WTC11 (cell line): ENCODE results near the gene POLR2A. TPM values are rescaled to one million over a fixed set of nuclear protein-coding genes. Genes with fewer than 3 reads are reported as not detected.
A peak's percentile ranks its signal among the peaks of the same experiment; 100 is the strongest.

ENCODE experiments used
- ATAC-seq: fragments of 200-7000 bp; cut with Tn5 transposase; 2 replicates; pipeline ENCODE4 v1.10.0; 2021; ENCODE audit warnings: mild to moderate bottlenecking, moderate library complexity
- CTCF ChIA-PET: fragments of 300-600 bp; sonication (Branson Sonifier 250); formaldehyde crosslinking; loops from one replicate; lab custom pipeline; 2021; ENCODE audit warnings: antibody characterized with exemption; lab: Charles Lee
- POLR2A ChIA-PET: fragments of 350-600 bp; sonication (Branson Sonifier 250); formaldehyde crosslinking; loops from one replicate; lab custom pipeline; 2021; ENCODE audit warnings: antibody characterized with exemption; lab: Charles Lee
- DNase-seq: peaks from one replicate; pipeline ENCODE4 v3.0.0; 2021; ENCODE audit warnings: low spot score
- H3K27ac Mint-ChIP-seq: 2 replicates; pipeline ENCODE4 v1.8.0; 2021; ENCODE audit warnings: mixed read lengths
- H3K27me3 Mint-ChIP-seq: 2 replicates; pipeline ENCODE4 v1.8.0; 2021; ENCODE audit warnings: low read depth, mild to moderate bottlenecking, moderate library complexity, mixed read lengths
- H3K36me3 Mint-ChIP-seq: 2 replicates; pipeline ENCODE4 v1.8.0; 2021; ENCODE audit warnings: mixed read lengths
- H3K4me1 Mint-ChIP-seq: 2 replicates; pipeline ENCODE4 v1.8.0; 2022; ENCODE audit warnings: mixed read lengths
- H3K4me3 Mint-ChIP-seq: 2 replicates; pipeline ENCODE4 v1.8.0; 2021; ENCODE audit warnings: mild to moderate bottlenecking, moderate library complexity, mixed read lengths
- H3K9me3 Mint-ChIP-seq: 2 replicates; pipeline ENCODE4 v1.8.0; 2021; ENCODE audit warnings: mixed read lengths
- ATF1 ChIP-seq: sonication (generic); formaldehyde crosslinking; IDR thresholded peaks from 2 replicates; pipeline ENCODE4 v1.8.1; 2023; ENCODE audit warnings: mild to moderate bottlenecking, moderate library complexity, missing genetic modification reagents
- CREB1 ChIP-seq: sonication (generic); formaldehyde crosslinking; IDR thresholded peaks from 2 replicates; pipeline ENCODE4 v1.8.0; 2023; ENCODE audit warnings: mild to moderate bottlenecking, missing genetic modification reagents
- ELF4 ChIP-seq: sonication (generic); formaldehyde crosslinking; IDR thresholded peaks from 2 replicates; pipeline ENCODE4 v1.8.1; 2022; ENCODE audit warnings: low read depth, mild to moderate bottlenecking, moderate library complexity, missing genetic modification reagents
- GTF2I ChIP-seq: fragments of 250-450 bp; sonication (Bioruptor Pico); conservative IDR thresholded peaks from 2 replicates; pipeline ENCODE4 v1.4.0; 2021; ENCODE audit warnings: mild to moderate bottlenecking
- HMGA2 ChIP-seq: fragments of 250-450 bp; sonication (Bioruptor Pico); IDR thresholded peaks from 2 replicates; pipeline ENCODE4 v1.4.0; 2021; ENCODE audit warnings: mild to moderate bottlenecking, moderate library complexity
- IRF2 ChIP-seq: sonication (generic); formaldehyde crosslinking; IDR thresholded peaks from 2 replicates; pipeline ENCODE4 v1.8.0; 2022; ENCODE audit warnings: low read depth, missing genetic modification reagents, borderline replicate concordance
- NR1H2 ChIP-seq: sonication (generic); formaldehyde crosslinking; IDR thresholded peaks from 2 replicates; pipeline ENCODE4 v1.9.0; 2021; ENCODE audit warnings: mild to moderate bottlenecking, moderate library complexity, missing genetic modification reagents
- NR2C2 ChIP-seq: sonication (generic); formaldehyde crosslinking; IDR thresholded peaks from 2 replicates; pipeline ENCODE4 v1.8.0; 2022; ENCODE audit warnings: mild to moderate bottlenecking, missing genetic modification reagents
- SMAD3 ChIP-seq: sonication (generic); formaldehyde crosslinking; IDR thresholded peaks from 2 replicates; pipeline ENCODE4 v1.8.0; 2022; ENCODE audit warnings: missing genetic modification reagents, mild to moderate bottlenecking, borderline replicate concordance
- TEAD4 ChIP-seq: sonication (generic); formaldehyde crosslinking; IDR thresholded peaks from 2 replicates; pipeline ENCODE4 v1.8.0; 2022; ENCODE audit warnings: mild to moderate bottlenecking, missing genetic modification reagents
- ZNF317 ChIP-seq: sonication (generic); formaldehyde crosslinking; IDR thresholded peaks from 2 replicates; pipeline ENCODE4 v1.8.1; 2023; ENCODE audit warnings: low read depth, mild to moderate bottlenecking, moderate library complexity, missing genetic modification reagents, borderline replicate concordance
- ZNF416 ChIP-seq: fragments of 250-450 bp; sonication (Bioruptor Pico); IDR thresholded peaks from 2 replicates; pipeline ENCODE4 v1.9.0; 2021; ENCODE audit warnings: mild to moderate bottlenecking, inconsistent platforms
- total RNA-seq: library from RNA; stranded (reverse); gene quantifications from 3 replicates; pipeline ENCODE4 v1.2.3, GENCODE V29; 2021
- TF ChIP-seq, protein P1 (sequence below): sonication (generic); formaldehyde crosslinking; IDR thresholded peaks from 2 replicates; pipeline ENCODE4 v1.8.0; 2022; ENCODE audit warnings: missing genetic modification reagents
- TF ChIP-seq, protein P2 (sequence below): sonication (generic); formaldehyde crosslinking; IDR thresholded peaks from 2 replicates; pipeline ENCODE4 v1.8.0; 2023; ENCODE audit warnings: missing genetic modification reagents
- TF ChIP-seq, protein P3 (sequence below): fragments of 250-450 bp; sonication (Bioruptor Pico); IDR thresholded peaks from 2 replicates; pipeline ENCODE4 v1.9.0; 2021; ENCODE audit warnings: mild to moderate bottlenecking
- TF ChIP-seq, protein P4 (sequence below): sonication (generic); formaldehyde crosslinking; IDR thresholded peaks from 2 replicates; pipeline ENCODE4 v1.8.0; 2022; ENCODE audit warnings: mild to moderate bottlenecking, missing genetic modification reagents

Gene POLR2A
- total RNA-seq, 1 experiment from 2014 or later, result 170 TPM

DNA sequence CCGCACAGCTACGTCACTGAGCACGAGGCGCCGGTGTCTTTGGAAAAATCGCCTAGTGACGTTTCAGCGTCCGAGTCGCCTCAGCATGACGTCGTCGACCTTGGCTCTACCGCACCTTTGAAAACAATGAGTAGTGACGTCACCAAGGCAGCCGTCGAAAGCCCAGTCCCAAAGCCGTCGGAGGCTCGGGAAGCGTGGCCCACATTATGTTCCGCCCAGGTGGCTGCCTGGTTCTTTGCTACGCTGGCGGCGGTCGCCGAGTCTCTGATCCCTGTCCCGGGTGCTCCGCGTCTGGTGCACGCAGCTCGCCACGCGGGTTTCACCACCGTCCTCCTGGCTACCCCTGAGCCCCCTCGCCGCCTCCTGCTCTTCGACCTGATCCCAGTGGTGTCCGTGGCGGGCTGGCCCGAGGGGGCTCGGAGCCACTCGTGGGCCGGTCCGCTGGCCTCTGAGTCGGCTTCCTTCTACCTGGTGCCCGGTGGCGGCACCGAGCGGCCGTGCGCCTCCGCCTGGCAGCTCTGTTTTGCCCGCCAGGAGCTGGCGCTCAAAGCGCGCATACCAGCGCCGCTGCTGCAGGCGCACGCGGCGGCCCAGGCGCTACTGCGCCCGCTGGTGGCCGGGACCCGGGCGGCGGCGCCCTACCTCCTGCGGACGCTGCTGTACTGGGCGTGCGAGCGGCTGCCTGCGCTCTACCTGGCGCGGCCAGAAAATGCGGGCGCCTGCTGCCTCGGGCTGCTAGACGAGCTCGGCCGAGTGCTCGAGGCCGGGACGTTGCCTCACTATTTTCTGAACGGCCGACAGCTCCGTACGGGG lies 47.4 kb upstream of the POLR2A start (continued):
- TF ChIP-seq NR2C2 (no peak), HMGA2 (no peak; the same call in 1 of the 2 replicates), IRF2 (CRISPR knock-in tag) (no peak), ELF4 (CRISPR knock-in tag) (peak; percentile 86; the same call in 1 of the 2 replicates), SMAD3 (CRISPR knock-in tag) (peak; percentile 89; the same call in 1 of the 2 replicates), TEAD4 (CRISPR knock-in tag) (no peak), GTF2I (CRISPR knock-in tag) (no peak), ATF1 (no peak), ZNF416 (CRISPR knock-in tag) (no peak)
- TF ChIP-seq, protein P1, sequence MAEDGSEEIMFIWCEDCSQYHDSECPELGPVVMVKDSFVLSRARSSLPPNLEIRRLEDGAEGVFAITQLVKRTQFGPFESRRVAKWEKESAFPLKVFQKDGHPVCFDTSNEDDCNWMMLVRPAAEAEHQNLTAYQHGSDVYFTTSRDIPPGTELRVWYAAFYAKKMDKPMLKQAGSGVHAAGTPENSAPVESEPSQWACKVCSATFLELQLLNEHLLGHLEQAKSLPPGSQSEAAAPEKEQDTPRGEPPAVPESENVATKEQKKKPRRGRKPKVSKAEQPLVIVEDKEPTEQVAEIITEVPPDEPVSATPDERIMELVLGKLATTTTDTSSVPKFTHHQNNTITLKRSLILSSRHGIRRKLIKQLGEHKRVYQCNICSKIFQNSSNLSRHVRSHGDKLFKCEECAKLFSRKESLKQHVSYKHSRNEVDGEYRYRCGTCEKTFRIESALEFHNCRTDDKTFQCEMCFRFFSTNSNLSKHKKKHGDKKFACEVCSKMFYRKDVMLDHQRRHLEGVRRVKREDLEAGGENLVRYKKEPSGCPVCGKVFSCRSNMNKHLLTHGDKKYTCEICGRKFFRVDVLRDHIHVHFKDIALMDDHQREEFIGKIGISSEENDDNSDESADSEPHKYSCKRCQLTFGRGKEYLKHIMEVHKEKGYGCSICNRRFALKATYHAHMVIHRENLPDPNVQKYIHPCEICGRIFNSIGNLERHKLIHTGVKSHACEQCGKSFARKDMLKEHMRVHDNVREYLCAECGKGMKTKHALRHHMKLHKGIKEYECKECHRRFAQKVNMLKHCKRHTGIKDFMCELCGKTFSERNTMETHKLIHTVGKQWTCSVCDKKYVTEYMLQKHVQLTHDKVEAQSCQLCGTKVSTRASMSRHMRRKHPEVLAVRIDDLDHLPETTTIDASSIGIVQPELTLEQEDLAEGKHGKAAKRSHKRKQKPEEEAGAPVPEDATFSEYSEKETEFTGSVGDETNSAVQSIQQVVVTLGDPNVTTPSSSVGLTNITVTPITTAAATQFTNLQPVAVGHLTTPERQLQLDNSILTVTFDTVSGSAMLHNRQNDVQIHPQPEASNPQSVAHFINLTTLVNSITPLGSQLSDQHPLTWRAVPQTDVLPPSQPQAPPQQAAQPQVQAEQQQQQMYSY (CRISPR knock-in tag), result no peak
- TF ChIP-seq, protein P2, sequence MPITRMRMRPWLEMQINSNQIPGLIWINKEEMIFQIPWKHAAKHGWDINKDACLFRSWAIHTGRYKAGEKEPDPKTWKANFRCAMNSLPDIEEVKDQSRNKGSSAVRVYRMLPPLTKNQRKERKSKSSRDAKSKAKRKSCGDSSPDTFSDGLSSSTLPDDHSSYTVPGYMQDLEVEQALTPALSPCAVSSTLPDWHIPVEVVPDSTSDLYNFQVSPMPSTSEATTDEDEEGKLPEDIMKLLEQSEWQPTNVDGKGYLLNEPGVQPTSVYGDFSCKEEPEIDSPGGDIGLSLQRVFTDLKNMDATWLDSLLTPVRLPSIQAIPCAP (CRISPR knock-in tag), result 0 out of 2 replicates have a peak, but pooled peaks have one; percentile 11
- TF ChIP-seq, protein P3, sequence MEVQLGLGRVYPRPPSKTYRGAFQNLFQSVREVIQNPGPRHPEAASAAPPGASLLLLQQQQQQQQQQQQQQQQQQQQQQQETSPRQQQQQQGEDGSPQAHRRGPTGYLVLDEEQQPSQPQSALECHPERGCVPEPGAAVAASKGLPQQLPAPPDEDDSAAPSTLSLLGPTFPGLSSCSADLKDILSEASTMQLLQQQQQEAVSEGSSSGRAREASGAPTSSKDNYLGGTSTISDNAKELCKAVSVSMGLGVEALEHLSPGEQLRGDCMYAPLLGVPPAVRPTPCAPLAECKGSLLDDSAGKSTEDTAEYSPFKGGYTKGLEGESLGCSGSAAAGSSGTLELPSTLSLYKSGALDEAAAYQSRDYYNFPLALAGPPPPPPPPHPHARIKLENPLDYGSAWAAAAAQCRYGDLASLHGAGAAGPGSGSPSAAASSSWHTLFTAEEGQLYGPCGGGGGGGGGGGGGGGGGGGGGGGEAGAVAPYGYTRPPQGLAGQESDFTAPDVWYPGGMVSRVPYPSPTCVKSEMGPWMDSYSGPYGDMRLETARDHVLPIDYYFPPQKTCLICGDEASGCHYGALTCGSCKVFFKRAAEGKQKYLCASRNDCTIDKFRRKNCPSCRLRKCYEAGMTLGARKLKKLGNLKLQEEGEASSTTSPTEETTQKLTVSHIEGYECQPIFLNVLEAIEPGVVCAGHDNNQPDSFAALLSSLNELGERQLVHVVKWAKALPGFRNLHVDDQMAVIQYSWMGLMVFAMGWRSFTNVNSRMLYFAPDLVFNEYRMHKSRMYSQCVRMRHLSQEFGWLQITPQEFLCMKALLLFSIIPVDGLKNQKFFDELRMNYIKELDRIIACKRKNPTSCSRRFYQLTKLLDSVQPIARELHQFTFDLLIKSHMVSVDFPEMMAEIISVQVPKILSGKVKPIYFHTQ (CRISPR knock-in tag), result no peak
- TF ChIP-seq, protein P4, sequence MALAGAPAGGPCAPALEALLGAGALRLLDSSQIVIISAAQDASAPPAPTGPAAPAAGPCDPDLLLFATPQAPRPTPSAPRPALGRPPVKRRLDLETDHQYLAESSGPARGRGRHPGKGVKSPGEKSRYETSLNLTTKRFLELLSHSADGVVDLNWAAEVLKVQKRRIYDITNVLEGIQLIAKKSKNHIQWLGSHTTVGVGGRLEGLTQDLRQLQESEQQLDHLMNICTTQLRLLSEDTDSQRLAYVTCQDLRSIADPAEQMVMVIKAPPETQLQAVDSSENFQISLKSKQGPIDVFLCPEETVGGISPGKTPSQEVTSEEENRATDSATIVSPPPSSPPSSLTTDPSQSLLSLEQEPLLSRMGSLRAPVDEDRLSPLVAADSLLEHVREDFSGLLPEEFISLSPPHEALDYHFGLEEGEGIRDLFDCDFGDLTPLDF (CRISPR knock-in tag), result no peak; the same call in 1 of the 2 replicates

DNA sequence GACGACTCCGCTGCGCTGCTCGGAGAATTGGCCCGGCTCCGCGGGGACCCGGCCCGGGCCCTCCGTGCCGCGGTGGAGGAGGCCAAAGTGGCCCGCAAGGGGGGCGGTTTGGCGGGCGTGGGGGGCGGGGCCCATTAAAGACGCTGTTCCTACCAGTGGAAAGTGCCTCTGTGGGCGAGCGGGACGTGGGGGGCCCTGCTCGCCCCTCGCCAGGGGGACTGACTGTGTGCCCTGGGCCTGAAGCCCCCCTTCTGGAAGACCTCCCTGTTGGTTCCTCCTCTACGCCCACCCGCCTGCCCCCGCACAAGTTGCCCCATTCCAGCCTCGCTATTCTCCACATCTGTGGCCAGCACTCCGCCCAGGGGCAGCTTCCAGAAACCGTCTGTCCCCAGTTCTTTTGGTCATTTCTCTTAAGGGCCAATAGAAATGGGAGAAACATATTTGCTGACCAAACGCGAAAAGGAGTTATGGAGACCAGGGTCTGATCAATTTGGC lies 46.8 kb upstream of the POLR2A start:
- no peaks in the 10 kb centered on the region for H3K9me3 Mint-ChIP-seq
- peaks cover 17% of the 10 kb centered on the region for H3K27me3 Mint-ChIP-seq
- no peak for ATAC-seq
- peak overlapping the region; percentile 90 for H3K4me3 Mint-ChIP-seq
- peak overlapping the region; percentile 95 for H3K27ac Mint-ChIP-seq
- CTCF ChIA-PET, result interaction anchor here (0.8 to 4.7 kb wide), 33 partner anchors 8 to 250 kb away, joined by 3 to 69 read pairs (median 6); partner anchors contain the start of genes ACAP1, KCTD11, NEURL4 and NLGN2
- POLR2A ChIA-PET, result interaction anchor here (0.8 to 4.2 kb wide), 10 partner anchors 8 to 136 kb away, joined by 3 to 38 read pairs (median 4); partner anchors contain the start of genes CHRNB1, NEURL4, POLR2A and SLC35G6
- H3K36me3 Mint-ChIP-seq, result no peaks in the 10 kb centered on the region
- H3K4me1 Mint-ChIP-seq, result peaks cover 29% of the 10 kb centered on the region
- no peak for DNase-seq
- TF ChIP-seq ZNF317 (CRISPR knock-in tag), result no peak
- no peak for TF ChIP-seq ZNF416 (CRISPR knock-in tag)
- no peak for TF ChIP-seq NR1H2 (CRISPR knock-in tag)
- TF ChIP-seq CREB1, result no peak
